Measurements from ENCODE around the gene KCTD1.
A peak's percentile ranks its signal among the peaks of the same experiment; 100 is the strongest.

The KCTD1 gene

DNA sequence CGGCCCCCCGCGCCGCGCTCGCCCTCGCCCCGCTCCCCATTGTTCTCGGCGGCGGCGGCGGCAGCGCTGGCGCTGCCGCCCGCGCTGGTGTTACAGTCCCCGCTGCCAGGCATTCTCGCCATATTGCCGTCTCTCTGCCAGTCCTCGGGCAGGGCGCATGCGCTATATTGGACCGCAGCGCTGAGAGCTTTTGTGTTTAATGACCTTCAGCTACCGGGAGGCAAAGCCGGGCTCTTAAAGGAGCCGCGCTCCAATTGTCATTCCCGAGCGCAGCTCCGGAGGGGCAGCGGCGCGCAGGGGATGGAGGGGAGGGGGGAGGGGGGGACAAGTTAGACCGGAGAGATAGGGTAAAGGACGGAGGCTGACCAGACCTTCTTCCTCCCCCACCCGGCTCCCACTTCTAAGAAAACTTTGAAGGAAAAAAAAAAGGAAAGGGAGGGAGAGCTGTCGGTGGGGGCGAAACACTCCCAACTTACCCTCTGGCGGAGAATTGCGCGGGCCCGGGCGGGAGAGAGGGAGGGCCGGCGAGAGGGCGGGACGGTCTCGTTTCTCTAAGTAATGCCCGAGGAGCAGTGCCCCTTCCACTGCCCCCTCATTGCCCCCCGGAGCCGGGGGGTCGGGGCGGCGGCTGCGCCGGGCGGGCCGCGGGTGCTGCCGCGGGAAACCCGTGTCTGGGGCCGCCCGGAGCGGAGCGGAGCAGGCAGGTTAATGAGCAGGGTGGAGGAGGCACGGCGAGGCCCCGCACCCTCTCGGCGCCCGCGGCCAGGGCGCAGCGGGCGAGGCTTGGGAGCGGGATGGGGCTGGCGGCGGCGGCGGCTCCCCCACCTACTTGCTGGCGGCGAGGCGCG lies at the start of gene KCTD1:
TSS of gene KCTD1 (minus strand) at position 139 of the 848 bp plus-strand sequence. CDS start at position 122, 17 bp downstream.
- DNase-seq: peak; percentile 43 to 44

DNA sequence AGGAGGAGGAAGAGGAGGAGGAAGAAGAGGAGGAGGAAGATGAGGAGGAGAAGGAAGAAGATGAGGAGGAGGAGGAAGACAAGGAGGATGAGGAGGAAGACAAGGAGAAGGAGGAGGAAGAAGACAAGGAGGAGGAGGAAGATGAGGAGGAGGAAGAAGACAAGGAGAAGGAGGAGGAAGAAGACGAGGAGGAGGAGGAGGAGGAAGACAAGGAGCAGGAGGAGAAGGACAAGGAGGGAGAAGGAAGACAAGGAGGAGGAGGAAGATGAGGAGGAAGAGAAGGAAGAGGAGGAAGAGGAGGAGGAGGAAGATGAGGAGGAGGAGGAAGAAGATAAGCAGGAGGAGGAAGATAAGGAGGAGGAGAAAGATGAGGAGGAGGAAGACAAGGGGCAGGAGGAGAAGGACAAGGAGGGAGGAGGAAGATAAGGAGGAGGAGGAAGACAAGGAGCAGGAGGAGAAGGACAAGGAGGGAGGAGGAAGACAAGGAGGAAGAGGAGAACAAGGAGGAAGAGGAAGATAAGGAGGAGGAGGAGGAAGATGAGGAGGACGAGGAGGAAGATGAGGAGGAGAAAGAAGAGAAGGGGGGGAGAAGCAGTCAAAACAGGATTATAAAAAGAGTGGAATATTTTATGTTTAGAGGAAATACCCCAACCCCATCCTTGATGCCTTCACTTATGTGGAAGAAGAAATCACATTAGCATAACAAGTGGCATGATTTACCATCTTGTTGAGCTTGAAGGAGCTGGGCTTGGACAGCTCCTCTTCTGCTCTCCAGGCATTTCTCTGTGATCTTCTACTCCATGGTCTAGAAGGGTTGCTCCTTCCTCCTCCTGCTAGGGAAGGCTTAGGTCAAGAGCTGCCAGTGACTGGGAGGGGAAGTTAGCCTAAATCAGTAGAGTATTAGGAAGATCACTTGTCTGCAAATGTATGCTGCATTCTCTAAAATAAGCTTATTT lies 45.3 kb upstream of the KCTD1 start:
- no peak for DNase-seq

DNA sequence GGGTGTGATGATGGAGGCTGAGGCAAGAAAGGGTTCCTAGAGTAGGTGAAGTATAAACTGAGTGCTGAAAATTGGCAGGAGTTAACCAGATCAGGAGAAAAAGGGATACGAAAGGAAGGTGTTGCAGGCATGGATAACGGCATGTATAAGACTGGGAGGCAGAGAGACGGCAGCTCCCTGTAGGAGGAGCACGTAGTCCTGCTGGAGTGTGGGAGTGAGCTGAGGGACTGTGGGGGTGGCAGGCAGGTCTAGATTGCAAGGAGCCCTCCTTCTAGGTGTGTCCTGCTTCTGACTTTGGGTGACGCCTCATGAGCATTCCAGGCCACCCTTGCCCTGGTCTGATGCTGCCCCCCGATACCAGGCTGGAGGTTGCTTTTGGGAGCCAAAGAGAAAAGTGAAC lies 36.4 kb upstream of the KCTD1 start:
- no peak for DNase-seq

DNA sequence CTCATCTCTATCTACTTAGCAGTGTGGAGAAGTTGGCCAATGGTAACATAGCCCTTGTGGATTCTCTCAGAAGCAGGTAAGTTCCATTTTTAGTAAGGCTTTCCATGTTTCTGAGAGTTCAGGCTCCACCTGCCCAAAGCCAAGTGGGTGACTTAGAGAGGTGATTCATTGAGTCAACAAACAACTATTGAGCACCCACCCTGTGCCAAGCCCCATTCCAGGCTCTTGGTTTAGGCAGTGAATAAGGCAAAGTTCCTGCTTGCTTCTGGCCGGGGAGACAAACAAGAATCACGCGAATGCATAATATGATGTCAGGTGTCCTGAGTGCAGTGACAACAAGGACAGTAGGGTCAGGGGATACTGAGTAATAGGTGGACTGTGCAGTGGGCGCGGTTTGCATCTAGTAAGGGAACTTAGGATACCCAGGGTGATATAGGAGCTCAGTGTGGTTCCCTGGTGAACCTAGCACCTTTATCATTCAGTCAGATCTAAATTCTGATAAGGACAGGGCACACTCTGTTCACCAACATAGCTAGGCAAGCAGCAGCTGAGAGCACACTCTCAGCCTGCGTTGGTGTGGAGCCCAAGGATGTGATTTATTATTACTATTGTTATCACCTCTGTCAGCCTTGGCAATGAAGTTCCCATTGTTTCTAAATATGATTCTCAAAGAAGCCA lies 31.7 kb upstream of the KCTD1 start:
- no peak for DNase-seq

DNA sequence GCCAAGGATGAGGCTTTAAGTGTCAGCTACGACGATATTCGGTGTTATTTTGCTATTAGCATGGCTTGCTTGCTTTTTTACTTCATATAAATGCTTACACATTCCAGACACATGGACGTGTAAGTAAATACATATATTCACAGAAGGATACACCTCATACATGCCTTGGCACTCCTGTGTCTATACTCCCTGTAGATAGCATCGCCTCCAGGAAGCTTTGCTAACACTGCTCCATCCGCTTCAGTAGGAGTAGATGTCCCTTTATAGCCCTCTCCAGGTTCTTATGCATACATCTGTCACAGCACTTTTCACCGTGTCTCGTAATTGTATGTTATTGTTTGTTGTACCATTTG lies 27.5 kb upstream of the KCTD1 start:
- no peak for DNase-seq

DNA sequence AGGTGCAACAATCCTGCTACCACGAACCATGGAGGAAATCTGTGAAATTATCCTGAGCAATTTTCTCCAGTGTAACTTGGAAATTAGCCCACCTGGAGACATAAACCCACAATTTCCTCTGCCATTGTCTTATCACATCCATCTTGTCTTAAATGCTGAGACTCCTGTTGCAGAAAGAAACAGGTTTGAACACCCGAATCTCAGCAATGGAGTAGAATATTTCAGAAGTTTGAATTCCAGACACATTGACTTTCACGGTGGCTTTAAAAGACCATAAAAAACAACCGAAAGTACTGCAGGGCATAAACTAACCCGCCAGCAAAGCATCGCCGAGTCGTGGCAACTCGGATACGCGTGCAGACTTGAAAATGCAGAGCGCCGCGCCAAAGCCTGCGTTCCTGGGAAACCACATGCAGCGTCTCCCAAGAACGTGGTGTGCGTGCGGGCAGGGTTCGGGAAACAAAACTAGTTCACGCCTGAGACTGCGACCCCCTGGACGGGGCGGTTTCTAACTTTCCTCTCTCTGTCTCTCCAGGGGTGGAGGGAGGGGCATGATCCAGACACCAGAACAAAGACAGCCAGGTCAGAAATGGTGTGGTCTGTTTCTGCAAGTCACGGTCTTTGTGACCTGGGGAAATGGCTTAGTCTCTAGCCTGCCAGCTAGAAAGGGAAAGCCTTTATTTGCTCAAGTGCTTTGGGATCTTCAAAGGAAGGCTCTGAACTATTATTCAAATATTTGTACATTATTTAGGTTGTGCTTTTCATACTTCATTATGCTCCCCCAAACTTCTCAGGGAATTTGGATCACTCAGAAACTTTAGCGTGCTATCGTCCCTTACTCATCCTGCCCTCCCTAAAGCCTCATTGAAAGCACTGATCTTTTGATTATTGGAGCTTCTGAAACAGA lies 26.9 kb upstream of the KCTD1 start:
- DNase-seq: no peak

DNA sequence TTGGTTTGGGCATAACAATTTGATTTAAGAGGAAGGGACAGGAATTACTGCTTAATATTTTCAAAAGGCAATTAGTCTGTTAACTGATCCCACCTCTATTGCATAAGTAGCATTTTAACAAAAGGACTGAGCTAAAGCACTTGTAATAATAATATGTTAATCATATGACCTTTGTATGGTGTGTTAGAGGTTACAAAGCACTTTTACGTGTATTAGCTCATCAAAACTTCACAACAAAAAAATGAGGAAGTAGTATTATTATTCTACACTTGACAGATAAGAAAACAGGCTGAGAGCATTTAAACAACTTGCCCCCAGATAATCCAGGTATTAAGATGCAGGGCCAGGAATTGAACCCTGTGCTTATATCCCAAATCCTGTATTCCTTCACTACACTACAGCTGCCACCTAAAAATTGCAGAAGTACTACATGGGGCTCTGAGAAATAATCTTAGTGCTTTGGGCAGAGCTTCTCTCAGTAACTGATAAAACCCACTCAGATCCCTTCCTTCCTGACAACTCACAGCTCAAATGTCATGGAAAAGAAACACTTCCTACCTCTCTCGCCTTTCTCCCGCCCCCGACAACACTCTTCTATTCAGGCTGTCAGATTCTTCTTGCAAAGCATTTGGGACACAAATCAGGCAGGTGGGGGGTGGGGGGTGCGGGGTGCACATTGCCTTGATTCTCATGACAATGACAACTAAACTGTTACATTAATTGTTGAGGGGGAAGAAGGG lies 20.7 kb upstream of the KCTD1 start:
- no peak for DNase-seq

DNA sequence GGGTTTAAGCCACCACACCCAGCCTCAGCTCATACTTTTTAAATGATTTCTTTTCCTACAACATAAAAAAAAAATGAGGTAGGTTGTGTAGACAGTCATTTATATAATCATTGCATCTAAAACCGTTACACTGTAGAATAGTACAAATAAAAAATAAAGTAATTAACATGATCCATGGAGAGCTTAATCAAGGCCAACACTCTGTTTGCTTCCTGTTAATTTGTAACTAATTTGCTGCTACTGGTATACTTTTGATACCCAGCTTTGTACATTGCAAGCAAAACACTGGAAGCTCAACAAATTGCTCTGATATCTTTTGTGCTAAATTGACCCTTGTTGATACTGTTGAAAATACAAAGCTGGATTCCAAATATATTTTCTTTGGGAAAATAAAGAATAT lies 20.2 kb upstream of the KCTD1 start:
- DNase-seq: no peak

DNA sequence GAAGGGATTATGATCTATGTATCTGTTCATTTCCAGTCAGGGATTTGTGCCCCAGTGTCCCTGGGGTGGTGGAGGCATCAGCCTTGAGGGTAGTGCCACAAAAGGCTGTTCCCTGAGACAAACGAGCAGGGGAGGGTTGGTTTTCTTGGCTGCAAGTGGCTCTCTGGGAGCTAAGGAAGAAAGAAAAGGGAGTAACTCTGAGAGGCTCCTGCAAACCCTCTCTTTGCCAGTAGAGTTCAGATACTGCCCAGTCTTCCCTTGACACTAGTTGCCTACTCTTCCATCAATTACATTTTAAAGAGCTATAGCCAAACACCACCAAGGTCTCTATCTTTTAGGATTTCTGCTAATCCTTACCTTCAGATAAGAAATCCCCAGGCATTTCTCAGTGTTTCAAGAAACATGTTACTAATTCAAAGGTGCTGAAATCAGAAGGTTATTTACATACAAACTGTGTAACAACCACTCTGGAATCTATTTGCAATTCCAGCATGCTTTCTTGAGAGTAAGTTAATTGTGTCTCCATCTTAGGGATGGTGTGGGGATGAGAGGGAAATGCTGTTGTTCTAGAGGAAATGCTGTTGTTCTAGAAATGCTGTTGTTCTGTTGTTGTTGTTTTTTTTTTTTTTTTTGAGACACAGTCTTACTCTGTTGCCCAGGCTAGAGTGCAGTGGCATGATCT lies 18.7 kb upstream of the KCTD1 start:
- DNase-seq: no peak

DNA sequence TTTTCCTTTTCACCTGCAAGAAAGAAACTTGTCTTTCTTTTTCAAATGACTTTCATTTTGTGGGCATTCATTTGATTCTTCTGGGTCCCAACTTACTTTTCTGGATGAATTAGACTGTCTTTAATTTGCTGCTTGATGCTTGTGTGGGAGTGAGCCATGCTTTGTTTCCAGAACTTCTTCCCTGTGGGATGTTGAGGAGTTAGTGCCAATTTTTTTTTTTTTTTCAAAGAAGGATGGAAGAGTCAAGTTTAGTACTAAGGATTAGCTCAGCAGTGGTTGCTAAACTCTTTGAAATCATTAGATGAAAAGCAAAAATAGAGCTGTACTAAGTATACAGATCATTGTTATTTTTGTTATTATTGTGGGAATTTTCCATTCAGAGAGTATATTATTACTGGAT lies 17.2 kb upstream of the KCTD1 start:
- no peak for DNase-seq

DNA sequence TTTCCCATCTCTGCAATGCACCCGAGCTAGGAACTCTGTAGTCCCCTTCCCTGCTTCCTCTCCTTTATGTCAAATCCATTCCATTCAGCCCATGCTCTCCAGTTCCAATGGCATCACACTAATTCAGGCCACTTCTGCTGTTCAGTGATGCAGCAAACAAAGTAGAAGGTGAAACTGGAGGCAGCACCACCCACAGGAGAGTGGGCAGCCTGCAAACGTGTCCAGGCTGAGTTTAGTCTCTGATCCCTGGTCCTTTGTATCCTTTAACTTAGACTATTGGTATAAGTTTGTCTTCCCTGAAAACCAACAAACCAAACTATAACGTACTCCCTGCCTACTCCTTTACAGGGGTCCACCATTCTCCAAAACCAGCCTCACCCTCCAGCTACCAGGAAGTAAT lies 14.7 kb upstream of the KCTD1 start:
- no peak for DNase-seq

DNA sequence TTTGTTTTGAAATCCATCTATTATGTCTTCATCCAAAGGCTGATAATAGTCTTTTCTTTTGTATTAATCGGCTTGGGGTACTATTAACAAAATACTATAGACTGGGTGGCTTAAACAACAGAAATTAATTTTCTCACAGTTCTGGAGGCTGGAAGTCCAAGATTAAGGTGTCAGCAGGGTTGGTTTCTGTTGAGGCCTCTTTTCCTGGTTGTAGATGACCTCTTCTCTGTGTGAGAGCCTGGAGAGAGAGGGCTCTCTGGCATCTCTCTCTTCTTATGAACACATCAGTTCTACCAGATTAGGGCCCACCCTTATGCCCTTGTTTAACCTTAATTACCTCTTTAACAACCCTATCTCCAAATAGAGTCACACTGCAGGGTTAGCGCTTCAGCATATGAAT lies 14.2 kb upstream of the KCTD1 start:
- no peak for DNase-seq

DNA sequence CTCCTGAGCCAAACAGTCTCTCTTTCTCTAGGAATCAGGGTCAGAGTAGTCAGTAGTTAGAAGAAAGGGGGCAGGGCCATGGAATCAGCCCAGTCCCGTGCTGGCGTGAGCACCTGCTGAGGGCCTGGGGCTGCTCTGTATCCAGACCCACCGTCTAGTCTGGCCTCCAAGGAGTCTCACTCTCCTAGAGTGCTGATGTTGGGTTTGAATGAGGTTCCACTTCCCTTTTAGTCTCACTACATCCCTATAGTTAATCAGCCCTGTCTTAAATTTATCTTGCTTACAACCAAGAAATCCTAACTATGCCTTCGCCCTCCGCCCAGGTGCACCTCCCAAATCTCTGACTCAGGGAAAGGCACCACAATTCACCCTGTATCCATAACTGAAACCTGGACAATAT lies 13.4 kb upstream of the KCTD1 start:
- no peak for DNase-seq

DNA sequence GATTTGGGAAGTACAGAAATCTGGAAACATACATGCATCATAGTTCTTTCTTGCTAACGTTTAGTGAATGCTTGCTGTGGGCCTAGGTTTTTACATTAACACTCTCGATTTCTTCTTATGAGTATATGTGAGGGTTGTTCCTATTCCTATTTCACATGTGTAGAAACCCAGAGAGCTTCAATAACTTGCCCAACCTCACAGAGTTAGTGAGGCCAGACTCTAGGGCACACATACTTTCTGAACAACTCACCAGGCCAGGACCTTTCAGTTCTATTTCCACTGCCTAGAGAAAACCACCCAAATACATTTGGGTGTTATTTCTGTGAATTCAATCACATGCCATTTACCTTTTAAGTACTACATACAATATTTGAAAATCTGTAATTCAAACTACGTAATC lies 8.2 kb upstream of the KCTD1 start:
- no peak for DNase-seq

DNA sequence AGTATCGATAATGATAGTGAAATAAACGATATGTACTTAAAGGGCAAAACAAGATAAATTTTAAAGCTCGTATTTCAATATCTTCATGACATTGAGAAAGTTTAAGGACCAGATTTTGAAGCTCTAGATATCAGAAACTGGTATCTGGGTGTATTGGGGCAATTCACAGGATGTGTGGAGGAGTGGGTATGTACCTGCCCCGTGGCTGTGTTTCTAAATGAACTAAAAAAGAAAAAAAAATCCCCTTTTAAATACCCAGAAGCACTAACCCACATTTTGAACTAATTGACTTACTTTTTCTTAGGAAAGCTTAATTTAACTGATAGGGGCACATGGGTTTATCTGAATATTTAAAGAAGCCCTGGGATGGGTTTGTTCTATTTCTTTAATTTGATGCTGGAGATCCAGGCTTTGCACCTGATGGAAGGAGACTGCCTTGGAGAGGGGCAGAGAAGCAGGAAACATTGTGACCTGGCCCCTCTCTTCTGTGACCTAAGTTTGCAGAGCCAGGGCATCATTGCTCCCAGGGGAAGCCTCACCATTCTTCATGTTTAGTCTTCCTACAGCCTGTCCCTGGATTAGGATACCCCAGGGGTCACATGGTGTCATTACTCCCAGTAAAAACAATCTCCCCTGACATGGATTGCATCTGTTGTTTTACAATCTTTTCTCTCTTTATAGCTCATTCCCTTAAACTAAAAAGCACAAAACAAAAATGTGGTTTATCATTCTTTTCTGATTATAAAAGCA lies 7.6 kb upstream of the KCTD1 start:
- no peak for DNase-seq

DNA sequence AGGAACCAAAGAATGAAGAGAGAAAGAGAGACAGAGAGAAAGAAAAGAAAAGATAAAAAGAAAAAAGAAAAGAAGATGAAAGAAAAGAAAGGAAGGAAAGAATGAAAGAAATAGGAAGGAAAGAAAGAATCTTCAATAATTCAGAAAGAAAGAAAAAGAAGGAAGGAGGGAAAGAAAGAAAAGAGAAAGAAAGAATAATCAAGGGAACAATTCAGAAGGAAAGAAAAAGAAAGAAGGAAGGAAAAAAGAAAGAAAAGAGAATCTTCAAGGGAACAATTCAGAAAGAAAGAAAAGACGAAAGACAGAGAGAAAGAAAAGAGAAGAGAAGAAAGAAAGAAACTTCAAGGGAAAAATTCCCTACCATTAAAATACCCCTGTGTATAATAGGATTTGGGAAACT lies 5.6 kb upstream of the KCTD1 start:
- no peak for DNase-seq

DNA sequence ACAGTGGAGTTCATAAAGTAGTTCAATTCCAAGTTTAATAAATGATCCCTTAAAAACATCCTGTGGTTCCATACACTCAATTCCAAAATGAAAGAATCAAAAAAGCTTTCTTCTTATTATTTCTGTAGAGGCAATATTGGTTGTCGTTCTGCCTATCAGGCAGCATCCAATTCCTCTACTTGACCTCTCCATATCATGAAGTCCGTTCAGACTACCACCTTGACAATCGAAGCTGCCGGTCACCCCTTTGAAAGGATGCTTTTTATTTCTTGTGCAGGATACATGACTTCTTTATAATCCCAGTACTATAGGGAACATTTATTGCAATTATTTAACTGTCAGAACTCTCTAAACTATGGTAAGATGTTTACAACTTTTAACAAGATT lies 3.3 kb upstream of the KCTD1 start:
- no peak for DNase-seq

DNA sequence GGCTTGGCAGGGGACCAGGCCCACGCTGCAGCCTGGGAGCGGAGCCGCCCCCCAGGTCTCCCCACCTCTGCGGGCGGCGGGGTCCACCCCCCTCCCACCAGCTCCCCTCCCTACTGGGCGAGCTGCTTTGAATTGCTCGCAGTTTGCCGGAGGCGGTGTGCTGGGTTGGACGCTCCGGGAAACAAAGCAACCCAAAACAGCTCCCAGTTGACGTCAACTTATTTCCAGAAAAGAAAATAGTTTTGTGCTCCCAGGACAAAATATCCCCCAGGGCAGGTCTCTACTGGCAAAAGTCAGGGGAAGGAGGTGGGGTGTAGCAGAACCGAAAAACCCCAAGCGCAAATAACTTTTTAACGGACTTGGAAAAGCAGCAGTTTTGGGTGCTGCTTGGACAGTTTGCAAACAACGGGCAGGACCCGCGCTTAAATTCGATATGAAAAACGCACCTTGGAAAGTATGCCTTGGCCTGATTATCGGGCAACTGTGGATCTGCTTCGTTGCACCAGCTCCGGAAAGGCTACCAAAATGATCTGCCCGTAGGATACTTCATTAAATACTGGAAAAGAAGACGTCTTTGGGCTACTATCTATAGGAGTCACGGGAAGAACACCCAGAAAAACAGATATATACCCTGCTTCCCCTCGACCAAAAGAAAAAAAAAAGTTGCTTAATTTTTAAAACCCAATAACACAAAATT lies 2.8 kb upstream of the KCTD1 start:
- DNase-seq: no peak

DNA sequence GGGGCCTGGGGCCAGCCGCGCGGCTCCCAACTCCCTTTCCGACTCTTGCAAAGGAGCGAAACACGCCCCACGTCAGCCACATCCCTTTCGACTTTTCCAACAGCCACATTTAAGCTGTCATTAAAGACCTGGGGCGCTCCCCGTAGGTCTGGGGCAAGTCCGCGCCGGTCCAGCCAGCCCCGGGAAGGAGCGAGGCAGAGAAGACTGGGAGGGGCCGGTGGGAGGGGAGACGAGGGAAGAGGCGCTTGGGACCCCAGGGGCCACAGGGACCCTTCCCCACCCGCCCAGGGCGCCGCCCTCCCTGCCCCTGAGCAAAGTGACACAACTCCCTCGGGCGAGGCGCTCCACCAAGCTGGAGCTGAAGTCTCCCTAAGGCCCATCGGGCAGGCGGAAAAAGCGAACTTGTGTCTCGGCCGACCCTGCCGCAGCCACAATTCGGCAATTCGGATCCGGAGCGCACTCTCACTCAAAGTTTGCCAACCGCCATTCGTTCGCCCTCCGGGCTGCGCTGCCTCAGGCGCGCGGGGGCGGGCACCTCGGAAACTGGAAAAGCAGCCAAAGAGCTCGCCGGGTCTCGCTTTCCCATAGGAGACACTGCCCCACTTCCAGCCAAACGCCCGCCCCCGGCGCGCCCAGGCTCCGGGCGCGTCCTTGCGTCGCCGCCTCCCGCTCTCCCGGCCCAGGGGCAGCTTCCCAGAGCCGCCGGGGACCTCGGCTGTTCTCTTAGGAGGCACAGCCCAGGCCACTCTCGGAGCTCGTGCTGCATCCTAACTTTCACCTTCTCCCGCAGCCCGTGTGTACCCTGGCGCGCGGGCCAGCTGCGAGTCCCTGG lies 1.1 kb upstream of the KCTD1 start:
- peak in 1 of 2 donors; percentile 34 for DNase-seq
